Activated gamma-delta T cell treated with Interleukin-2 at 50 U/mL for 16 hours (primary cell): ENCODE results near the gene CCDC47.
A peak's percentile ranks its signal among the peaks of the same experiment; 100 is the strongest.
"Not testable (repeated sequence)": the region's sequence is repeated elsewhere in the genome, so short reads cannot be mapped to it uniquely, and the experiment has no call there.

Experiments used
- DNase-seq: peaks from one replicate; pipeline ENCODE4 v3.0.0-alpha.2; 2020

CCDC47 gene, protein sequence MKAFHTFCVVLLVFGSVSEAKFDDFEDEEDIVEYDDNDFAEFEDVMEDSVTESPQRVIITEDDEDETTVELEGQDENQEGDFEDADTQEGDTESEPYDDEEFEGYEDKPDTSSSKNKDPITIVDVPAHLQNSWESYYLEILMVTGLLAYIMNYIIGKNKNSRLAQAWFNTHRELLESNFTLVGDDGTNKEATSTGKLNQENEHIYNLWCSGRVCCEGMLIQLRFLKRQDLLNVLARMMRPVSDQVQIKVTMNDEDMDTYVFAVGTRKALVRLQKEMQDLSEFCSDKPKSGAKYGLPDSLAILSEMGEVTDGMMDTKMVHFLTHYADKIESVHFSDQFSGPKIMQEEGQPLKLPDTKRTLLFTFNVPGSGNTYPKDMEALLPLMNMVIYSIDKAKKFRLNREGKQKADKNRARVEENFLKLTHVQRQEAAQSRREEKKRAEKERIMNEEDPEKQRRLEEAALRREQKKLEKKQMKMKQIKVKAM

DNA sequence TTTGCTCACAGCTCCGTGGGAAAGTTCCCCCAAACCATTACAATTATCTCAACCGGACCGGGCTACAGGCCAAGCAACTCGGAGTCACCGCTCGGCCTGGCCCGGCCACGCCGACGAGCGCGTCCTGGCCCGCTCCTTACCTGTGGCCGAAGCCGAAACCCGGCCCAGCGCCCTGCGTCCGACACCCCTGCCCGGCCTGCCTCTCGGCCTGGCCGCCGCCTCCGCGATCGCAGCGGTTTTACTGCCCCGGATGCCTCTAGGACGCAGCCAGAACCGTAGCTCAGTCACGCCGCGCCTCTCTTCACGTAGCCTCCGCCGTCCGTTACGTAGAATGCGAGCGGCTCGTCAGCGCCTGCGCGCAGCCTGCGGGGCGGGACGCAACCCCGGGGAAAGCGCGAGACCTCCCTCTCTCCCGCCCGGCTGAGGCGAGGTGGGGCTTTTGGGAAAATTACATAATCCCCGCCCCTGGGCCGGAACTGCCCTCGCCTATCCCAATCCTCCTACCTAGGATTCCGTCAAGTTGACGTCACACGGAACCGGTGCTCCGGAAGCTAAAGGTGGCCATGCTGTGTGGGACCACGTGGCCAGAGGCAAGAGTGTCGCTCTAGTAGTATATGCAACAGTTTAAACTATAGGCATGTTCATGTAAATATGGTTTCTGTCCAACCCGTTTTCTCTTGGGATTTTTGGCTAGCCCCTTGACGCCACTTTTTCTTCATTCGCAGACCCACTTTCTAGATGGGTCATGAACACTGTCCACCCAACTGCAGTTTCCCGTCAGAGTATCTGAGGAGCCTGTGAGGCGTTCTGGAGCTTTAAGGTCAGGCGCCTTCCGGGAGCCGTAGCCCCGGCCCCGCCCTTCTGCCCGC lies at the start of gene CCDC47:
Gene CCDC47, minus strand, starts transcription at position 326 of the 869 bp plus-strand sequence. CDS start 7,422 bp downstream, outside the sequence.
- peak; percentile 97 for DNase-seq

DNA sequence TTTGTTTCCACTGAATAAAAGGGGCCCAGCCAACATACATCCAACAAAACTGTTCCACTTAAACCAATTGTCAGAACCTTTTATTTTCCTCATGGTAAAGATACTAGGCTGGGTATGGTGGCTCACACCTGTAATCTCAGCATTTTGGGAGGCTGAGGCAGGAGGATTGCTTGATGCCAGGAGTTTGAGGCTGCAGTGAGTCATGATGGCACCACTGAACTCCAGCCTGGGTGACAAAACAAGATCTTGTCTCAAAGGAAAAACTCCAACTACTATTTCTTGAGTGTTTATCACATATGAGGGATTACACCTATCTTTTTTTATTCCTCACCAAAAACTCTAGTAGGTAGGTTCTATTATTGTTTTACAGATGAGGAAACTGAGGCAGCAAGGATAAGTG lies 49.1 kb upstream of the CCDC47 start:
- no peak for DNase-seq

DNA sequence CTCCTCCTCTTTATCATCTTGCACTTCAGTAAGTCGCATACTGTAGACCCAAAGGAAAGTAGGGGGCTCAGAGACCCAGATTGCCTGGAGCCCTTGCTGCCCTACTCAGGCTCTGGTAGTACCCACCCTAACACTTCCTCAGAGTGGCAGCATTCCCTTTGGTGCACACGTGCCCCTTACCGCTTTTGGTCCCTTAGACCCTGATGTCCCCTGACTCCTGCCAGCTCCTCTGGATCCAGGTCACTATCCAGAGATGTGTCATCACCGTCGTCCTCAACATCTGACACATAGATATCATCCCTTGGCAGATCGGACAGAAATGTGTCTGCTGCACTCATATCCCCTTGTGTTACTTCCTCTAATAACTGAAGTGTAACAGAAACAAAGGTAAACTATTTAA lies 48.4 kb upstream of the CCDC47 start:
- DNase-seq = no peak

DNA sequence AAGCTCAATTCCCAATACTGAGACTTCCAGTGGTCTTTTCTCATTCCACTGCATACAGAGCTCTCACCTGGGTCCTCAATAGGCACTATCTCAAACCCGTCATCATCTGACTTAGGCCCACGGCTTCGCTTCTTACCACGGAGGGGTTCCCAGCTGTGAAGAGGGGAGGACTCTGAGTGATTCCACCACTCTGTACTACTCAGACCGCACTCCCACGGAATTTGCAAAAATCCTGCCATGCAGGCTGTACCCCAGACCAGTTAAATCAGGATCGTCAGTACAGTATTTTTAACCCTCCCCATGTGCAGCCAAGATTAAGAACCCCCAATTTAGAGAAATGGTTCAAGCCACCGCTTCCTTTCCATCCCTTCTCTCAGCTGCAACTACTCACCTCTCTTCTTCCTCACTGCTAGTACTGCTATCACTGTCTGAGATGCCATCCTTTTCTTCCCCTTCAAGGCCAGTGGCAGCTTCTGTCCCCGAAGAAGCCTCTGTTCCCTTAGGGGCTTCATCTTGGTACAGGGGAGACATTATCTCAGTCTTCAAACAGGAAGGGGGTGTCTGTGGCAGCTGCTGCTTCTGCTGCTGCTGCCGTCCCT lies 47.7 kb upstream of the CCDC47 start:
- DNase-seq = no peak

DNA sequence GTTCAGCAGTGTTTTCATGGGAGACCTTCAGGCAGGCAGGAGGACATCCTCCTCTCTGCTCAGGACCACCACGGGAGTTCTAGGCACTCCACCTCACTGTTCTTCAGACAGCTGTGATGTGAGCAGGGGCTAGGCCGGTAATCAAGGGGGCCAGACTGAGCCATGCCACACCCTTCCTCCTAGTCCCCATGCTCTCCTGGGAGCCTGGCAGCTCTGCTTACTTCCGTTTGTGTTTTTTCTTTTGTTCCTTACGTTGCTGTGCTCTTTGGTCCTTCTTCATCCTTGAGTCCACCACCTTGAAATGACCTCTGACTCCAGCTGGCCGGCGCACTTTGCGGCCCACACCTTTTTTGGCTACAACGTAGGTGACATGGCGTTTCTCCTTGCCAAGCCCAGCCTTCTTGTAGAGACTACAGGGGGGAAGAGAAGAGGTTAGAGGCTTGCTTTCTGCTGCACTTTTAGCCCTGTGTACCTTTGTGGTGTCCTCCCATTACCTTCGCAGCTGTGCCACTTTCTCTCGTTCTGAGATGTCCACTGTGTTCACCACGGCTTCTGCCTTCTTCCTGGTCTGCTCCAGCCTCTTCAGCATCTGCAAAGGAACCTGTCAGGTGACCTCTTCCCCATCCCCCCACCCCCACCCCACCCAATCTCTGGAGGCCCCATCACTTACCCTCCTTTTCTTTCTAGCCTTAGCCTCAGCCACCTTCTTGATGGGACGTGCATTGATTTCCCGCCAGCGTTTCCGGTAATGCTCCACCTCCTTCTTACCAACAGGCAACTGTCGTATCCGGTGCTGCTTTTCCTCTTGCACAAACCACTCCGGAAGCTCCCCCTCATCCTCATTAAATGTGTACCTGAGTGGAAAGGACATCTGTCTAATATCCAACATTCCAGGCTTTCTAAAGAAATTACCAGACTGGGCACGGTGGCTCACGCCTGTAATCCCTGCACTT lies 46.5 kb upstream of the CCDC47 start:
- DNase-seq = no peak

DNA sequence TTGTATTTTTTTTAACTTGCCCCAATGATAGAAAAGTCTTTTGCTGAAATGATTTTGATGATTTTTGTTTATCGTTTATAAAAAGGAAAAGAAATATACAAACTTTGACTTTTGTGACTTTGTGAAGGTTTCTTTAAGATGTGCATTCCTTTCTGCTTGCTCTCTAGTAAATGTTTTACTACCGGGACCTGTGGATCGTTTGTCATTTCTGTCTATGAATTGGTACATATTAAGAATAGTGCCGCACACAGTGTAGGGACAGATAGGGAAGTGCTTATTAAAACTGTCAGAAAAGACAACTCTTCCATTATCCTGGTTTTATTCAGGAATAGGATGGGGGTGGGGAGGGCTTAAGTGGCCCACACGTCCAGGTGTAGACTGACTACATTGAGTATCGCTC lies 45.7 kb upstream of the CCDC47 start:
- no peak for DNase-seq

DNA sequence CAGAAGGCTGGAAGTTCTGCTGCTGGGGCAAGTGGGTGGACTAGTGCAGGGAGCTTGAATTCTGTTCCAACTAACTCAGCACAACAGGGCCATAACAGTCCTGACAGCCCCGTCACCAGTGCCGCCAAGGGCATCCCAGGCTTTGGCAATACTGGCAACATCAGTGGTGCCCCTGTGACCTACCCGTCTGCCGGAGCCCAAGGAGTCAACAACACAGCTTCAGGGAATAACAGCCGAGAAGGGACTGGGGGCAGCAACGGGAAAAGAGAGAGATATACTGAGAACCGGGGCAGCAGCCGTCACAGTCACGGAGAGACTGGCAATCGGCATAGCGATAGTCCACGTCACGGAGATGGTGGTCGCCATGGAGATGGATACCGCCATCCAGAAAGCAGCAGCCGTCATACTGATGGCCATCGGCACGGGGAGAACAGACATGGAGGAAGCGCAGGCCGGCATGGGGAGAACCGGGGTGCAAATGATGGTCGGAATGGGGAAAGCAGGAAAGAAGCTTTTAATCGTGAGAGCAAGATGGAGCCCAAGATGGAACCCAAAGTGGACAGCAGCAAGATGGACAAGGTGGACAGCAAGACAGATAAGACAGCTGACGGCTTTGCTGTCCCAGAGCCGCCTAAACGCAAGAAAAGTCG lies 44.5 kb upstream of the CCDC47 start:
- no peak for DNase-seq

DNA sequence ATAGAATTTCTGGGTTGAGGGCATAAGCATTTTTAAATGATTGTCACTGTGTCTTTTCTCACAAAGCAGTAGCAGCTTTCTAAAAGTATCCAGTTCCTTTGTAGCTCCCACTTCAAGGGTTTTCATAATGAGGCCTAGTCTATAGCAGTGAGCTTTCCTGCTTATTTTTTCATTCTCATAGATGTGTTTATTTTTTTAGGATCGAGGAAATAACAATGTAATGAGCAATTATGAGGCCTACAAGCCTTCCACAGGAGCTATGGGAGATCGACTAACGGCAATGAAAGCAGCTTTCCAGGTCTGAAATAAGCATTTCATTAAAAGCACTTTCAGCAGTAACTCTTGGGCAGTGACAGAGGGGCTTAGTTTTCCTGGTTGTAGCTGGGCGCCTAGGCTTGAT lies 43.3 kb upstream of the CCDC47 start:
- no peak for DNase-seq

DNA sequence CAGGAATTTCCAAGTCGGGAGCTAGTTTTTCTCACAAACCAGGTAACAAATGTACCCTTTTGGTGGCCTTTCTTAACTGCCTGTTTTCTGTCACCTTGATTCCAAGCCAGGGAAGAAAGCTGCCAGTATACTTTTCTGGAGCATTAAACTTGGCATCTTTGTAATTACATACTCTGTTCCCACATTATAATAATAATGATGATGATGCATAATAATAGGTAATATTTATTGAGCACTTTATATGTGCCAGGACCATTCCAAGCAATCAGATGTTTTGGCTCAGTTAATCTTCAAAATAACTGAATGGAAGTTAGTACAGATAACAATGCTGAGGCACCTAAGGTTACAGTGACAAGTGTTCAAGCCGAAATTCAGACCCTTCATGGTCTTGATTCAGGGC lies 42.7 kb upstream of the CCDC47 start:
- no peak for DNase-seq

DNA sequence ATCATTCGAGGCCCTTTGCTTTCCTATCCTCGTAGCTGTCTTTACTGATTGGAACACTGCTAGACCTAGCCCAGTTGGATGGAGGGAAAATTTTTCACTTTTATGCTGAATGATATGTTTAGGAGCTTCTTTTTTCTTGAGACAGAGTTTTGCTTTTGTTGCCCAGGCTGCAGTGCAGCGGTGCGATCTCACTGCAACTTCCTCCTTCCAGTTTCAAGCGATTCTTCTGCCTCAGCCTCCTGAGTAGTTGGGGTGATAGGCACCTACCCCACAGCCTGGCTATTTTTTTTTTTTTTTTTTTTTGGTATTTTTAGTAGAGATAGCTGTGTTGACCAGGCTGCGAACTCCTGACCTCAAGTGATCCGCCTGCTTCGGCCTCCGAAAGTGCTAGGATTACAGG lies 36.6 kb upstream of the CCDC47 start:
- no peak for DNase-seq

DNA sequence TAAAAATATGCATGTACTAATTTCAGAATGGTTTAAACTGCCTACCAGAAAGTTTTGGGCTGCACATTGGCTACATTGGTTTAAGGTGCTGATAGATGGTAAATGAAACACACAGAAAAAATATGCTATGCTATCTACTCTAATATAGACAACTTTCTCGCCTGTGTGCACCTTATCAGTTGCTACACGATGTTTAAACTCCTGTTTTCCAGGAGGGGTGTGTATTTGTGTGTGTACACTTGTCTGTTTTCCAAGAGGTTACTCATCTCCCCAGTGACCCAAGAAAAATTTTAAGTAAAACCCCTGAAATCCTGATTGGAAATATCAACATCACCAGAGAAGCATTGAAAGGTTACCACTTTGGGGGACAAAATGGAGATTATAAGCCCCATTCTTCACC lies 32.2 kb upstream of the CCDC47 start:
- DNase-seq = no peak

DNA sequence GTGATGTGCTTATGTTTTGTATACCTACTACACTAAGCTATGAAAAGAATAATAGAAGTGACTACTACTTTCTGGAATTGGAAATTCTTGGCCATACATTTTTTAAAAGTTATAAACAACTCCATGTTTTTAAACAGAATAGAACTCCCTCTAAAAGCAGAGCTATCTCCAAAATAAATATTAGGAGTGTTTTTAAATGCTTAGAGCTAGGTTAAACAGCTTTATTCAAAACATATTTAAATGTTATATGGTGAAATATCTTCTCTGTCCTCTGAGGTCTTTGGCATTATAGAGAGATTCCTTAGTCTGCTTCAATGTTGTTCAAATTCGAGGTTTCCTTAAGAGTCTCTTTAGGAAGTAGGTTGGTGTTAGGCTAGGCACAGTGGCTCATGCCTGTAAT lies 30.9 kb upstream of the CCDC47 start:
- DNase-seq = no peak

DNA sequence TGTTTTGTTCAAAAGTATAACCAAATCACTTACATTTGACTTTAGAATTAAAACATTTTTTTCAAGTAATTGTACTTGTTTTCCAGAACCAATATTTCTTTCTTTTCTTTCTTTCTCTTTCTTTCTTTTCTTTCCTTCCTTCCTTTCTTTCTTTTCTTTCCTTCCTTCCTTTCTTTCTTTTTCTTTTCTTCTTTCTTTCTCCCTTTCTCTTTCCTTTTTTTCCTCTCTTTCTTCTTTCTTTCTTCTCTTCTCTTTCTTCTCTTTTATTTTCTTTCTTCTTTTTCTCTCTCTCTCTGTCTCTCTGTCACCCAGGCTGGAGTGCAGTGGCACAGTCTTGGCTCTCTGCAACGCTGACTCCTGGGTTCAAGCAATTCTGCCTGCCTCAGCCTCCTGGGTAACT lies 27.4 kb upstream of the CCDC47 start:
- DNase-seq = no peak

DNA sequence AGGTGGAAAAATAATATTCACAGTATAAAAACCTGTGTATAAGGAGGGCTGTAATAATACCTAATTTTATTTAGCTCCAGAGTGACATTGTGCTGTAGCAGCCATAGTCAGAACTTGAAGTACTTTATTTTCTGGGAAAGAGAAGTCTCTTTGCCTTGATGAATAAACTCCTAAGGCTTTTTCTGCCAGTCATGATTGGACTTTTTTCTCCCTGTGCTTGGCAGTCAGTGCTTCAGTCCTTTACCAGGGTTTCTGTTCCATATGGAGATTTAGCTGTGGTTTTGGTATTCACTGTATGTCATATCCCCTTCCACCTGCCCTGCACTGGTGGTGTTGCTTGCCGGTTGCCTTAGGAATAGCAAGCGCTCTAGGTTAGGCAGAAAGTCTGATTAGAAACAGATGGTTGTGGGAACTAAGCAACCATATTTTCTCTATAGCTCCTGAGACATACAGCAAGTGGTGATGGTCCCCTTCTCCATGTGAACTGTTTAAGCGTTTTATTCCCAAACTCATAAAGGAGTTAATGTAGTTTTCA lies 25.2 kb upstream of the CCDC47 start:
- DNase-seq = no peak

DNA sequence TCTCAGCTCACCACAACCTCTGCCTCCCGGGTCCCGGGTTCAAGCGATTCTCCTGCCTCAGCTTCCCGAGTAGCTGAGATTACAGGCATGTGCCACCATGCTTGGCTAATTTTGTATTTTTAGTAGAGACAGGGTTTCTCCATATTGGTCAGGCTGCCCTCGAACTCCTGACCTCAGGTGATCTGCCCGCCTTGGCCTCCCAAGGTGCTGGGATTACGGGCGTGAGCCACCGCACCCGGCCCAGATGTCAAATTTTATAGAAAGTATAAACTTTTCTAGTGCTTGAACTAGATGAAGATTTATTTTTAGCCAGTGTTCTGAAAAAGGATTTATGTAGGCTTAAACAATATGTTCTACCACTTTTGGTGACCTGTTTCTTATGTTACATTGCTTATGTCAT lies 23.0 kb upstream of the CCDC47 start:
- DNase-seq = not testable (repeated sequence)

DNA sequence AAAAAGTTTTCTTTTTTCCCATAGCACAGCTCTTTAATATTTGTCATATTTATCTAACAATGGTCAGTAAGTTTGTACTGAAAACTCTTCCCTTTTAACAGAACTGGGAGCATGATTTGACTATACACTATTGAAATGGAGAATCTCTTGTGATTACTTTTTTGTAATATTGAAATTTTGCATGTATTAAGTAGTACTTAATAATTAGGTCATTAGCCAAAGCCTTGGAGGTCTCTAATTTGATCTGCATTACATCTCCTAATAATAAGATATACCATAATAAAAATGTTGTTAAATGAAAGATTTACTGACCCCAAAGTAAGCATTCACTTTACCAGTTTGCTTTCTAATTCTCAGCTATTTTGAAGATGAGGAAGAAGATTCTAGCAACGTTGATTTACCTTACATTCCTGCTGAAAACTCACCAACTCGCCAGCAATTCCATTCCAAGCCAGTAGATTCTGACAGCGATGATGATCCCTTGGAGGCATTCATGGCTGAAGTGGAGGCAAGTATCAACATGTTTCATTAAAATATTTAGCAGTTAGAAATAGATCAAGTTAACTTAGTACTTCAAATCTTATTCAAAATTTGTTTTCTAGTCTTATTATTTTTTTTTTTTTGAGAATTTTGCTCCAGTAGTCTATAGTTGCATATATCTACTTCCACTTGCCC lies 18.8 kb upstream of the CCDC47 start:
- no peak for DNase-seq

DNA sequence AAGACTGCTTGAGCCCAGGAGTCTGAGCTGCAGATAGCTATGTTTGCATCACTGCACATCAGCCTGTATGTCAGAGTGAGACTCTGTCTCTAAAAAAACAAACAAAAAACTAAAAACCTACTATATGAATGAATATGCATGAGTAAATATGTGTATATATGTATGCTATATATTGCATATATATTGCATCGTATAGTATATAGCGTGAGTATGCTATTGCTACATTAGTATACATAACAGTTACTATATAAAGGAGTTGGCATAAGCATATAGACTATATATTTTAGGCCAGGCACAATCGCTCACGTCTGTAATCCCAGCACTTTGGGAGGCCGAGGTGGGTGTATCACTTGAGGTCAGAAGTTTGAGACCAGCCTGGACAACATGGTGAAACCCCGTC lies 16.7 kb upstream of the CCDC47 start:
- no peak for DNase-seq

DNA sequence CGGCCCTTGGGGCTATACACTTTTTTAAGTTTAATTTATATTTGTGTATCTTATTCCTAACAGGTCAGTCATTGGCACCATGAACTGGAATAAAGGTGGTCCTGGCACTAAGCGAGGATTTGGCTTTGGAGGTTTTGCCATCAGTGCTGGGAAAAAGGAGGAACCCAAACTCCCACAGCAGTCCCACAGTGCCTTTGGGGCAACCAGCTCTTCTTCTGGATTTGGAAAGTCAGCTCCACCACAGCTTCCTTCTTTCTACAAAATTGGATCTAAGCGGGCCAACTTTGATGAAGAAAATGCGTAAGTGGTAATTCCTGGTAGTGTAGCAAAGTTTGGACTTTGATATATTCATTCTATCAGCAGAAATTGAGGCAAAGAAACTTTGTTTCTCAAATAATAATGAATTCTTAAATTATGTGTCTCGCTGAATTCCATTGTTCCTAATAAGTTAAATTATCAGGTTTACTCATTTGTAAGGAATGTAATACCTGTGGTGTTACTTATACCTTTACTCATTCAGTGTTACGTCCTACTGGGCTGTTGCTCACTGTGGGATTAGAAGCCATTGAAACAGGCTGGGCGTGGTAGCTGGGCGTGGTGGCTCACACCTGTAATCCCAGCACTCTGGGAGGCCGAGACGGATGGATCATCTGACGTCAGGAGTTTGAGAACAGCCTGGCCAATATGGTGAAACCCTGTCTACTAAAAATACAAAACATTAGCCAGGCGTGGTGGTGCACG lies 13.7 kb upstream of the CCDC47 start:
- DNase-seq = no peak

DNA sequence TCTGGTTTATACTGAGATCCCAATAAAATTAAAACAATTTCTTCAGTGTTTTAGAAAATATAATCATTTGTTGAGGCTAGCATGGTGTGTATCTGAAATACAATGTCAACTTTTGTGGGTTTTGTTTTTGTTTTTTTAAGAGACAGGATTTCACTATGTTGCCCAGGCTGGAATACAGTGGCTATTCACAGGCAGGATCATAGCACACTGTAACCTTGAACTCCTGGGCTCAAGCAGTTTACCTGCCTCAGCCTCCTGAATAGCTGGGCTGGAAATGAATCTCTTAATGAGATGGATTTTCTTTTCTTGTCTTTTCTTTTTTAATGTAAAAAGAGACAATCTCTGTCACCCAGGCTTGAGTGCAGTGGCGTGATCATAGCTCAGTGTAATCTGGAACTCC lies 12.7 kb upstream of the CCDC47 start:
- no peak for DNase-seq

DNA sequence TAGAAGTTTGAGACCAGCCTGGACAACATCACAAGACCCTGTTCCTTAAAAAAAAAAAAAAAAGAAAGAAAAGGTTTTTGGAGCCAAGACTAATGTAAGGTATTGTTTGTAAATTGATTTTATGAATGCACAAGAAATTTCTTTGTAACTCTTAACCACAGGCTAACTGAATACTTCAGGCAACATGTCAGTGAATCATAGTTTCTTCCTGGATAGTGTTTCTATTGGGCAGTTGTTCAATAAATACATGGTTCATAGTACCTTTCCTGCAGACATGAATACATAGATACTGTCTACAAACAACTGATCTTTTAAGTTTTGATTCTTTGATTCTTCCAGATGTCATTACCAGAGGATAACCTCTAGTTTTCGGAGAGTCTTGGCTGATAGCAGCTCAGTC lies 12.2 kb upstream of the CCDC47 start:
- DNase-seq = no peak
